T47D (cell line): ENCODE measurements around the gene CPLX1.

Source experiments
- DNase-seq, 2 experiments: peaks; one replicate each; pipeline versions ENCODE4 v3.0.0 to v3.0.0-alpha.2; 2011 to 2012; ENCODE audit warnings: low read depth in 1 of 2, low spot score in 1 of 2
- JUND ChIP-seq: IDR thresholded peaks from 2 replicates; pipeline ENCODE4 v1.6.1; 2012; ENCODE audit warnings: low read depth
- in situ Hi-C: cut with HindIII; loops from 2 replicates; pipeline ENCODE4 v1.10.0; 2016; ENCODE audit warnings: low sequenced_read_pairs, low pct_unique_long_range_greater_than_20kb

Gene CPLX1

GRCh38 chr4:795726-796119 is 30.2 kb downstream of the CPLX1 start:
- in situ Hi-C loops, result no loop called here
- TF ChIP-seq JUND, result no peak
- DNase-seq, result no peak

- in situ Hi-C loops, result no loop called here
- DNase-seq, result no peak
- TF ChIP-seq JUND, result no peak
Measured at GRCh38 chr4:794900-795725, 30.8 kb downstream of the CPLX1 start.

GRCh38 chr4:793941-794621 is 31.8 kb downstream of the CPLX1 start:
- TF ChIP-seq JUND, result no peak
- in situ Hi-C loops, result no loop called here
- no peak for DNase-seq

DNA sequence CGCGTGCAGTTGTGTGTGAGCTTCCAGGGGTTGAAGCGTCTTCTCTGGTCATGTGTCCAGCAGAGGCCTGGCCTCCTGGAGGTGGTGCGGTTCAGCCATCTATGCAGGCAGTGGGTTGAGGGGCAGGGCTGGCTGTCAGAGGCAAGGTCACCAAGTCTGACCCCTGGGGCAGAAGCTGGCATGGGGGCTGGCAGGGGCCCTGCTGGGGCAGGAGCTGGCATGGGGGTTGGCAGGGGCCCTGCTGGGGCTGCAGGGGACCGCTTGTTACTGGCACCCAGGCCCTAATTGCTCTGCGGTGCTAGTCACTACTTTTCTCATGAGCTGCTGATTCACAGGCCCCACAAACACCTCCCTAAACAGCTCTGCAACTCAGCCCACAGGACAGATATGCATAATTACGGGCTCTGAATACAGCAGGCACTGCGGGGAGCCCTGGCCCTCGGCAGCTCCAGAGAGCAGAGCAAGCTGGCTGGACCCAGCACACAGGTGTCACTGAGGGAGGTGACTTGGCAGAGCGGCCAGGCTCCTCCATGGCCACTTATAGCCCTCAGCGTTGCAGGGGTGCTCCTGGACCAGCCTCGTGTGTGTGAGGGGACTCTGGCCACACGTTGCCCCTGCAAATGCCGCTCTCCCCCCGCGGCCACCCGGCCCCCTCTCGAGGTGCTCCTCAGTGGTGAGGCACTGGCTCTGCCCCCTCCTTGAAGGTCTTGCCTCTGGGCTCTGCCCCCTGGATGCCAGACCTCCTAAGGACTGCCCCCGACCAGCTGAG is 32.7 kb downstream of the CPLX1 start:
- no peak for TF ChIP-seq JUND
- DNase-seq, result peak in 1 of 2 experiments; percentile 40
- in situ Hi-C loops, result no loop called here

GRCh38 chr4:792626-793092 is 33.3 kb downstream of the CPLX1 start:
- in situ Hi-C loops, result no loop called here
- TF ChIP-seq JUND, result no peak
- peak in 1 of 2 experiments; percentile 60 for DNase-seq

GRCh38 chr4:791898-792625 is 33.9 kb downstream of the CPLX1 start:
- in situ Hi-C loops, result no loop called here
- no peak for TF ChIP-seq JUND
- peak in 1 of 2 experiments; percentile 82 for DNase-seq

- in situ Hi-C loops, result no loop called here
- DNase-seq, result no peak
- no peak for TF ChIP-seq JUND
Measured at GRCh38 chr4:791252-791897, 34.6 kb downstream of the CPLX1 start.

DNA sequence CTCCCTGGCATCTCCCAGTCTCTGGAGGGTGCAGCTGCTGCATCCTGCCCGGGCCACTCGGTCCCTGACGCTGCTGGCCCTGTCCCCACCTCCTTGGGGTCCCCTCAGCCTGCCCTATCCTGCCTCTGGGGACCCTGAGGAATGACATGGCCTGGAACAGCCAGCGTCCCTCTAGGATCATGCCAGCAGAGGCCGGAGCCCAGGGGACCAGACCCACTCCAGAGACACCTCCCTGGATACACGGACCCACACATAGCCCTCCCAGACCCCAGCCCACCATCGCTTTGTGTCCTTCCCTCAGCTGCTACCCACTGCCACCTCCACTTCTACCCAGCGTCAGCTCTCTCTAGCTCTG is 35.5 kb downstream of the CPLX1 start:
- DNase-seq, result no peak
- no peak for TF ChIP-seq JUND
- in situ Hi-C loops, result no loop called here

DNA sequence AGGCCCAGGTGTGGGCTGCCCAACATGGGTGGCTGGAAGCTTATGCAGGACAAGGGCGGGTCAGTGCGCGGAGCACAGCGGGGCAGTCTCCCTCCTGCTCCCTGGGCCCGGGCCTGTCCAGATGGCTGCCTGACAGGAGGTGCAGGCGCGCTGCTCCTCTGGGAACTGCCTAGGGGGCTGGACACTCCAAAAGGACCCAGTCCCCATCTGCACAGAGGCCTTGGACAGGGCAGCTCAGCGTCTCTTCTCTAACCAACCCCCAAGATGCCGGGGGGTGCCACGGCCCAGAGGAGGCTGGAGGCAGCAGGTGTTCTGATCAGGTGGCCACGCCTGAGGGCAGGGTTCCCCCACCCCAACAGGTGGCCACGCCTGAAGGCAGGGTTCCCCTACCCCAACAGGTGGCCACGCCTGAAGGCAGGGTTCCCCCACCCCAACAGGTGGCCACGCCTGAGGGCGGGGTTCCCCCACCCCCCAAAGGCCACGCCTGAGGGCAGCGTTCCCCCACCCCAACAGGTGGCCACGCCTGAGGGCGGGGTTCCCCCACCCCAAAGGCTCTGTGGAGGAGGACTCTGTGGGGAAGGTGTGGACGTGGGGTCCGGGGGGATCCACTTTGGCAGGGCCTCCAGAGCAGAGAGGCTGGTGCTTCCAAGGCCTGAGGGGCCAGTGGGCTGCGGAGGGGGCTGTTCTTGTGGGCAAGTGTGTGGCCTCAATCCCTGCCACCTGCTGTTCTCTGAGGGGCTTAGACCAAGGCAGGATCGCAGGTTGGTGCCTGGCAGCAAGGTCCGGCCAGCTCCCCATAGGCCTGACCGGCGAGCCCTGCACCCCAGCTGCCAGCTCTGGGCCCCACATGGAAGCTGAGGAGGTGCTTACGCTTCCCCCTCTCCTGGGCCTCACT is 36.1 kb downstream of the CPLX1 start:
- in situ Hi-C loops, result no loop called here
- no peak for TF ChIP-seq JUND
- DNase-seq, result no peak

DNA sequence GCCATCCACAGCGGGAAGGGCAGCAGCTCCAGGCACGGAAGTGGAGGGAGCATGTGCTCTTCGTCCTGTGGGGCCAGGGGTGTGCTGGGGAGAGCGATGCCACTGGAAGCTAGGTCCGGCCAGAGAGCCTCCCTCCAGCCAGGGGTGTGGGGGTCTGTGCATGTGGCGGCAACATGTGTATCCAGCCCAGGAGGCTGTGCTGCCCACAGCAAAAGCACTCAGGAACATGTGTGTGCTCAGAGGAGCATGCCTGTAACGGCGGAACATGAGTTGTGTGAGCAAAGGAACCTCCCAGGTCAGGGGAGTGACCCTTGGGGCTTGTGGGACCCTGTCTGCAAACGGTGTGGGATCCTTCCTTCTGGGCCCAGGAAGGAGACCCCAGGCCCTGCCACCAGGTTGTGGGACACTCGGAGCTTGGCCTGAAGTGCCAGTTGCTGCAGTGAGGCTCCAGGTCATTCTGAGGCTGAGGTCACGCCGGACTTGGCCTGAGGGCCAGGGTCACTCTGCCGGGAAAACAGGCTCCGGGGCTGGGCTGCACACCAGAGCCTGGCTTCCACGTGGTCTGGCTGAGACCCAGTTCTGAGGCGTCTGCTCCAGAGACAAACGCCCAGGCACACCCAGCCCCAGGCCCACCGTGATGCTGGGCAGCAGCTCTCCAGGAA is 37.2 kb downstream of the CPLX1 start:
- TF ChIP-seq JUND, result no peak
- in situ Hi-C loops, result no loop called here
- DNase-seq, result peak in 1 of 2 experiments; percentile 52
